Fibroblast of lung (primary cell): Measurements from ENCODE around the gene SIK2. TPM values are rescaled to one million over a fixed set of nuclear protein-coding genes. Genes with fewer than 3 reads are reported as not detected.

ENCODE experiments used
- DNase-seq, 2 donors: peaks; one replicate each; pipeline versions ENCODE4 v3.0.0 to v3.0.0-alpha.2; 2010; ENCODE audit warnings: low read depth in 2 of 2
- H2AFZ ChIP-seq: 2 replicates; pipeline ENCODE4 v1.5.1; 2012; ENCODE audit warnings: low read length, control low read depth, inconsistent platforms
- H3K27ac ChIP-seq: 2 replicates; pipeline ENCODE4 v1.5.1; 2011; ENCODE audit warnings: low read length, control low read depth; ENCODE audit not compliant: insufficient read depth
- H3K27me3 ChIP-seq: 2 replicates; pipeline ENCODE4 v1.5.1; 2011; ENCODE audit warnings: mild to moderate bottlenecking, low read length; ENCODE audit not compliant: control insufficient read depth, insufficient read depth
- H3K36me3 ChIP-seq: 2 replicates; pipeline ENCODE4 v1.5.1; 2011; ENCODE audit warnings: low read length; ENCODE audit not compliant: control insufficient read depth, insufficient read depth
- H3K4me1 ChIP-seq: 2 replicates; pipeline ENCODE4 v1.5.1; 2011; ENCODE audit warnings: low read length; ENCODE audit not compliant: control insufficient read depth, insufficient read depth; ENCODE audit errors: extremely low read depth
- H3K4me2 ChIP-seq: 2 replicates; pipeline ENCODE4 v1.5.1; 2011; ENCODE audit warnings: low read length, control low read depth; ENCODE audit not compliant: insufficient read depth; ENCODE audit errors: extremely low read depth
- H3K4me3 ChIP-seq, 4 experiments: fragments of 200-600 bp in 1 of 4; sonication (generic) in 1 of 4; replicated peaks in 1 of 4; 2 replicates each; pipeline ENCODE4 v1.5.1; 2011 to 2016; ENCODE audit warnings: low read length in 4 of 4, low read depth in 3 of 4, mild to moderate bottlenecking in 3 of 4, control low read depth in 2 of 4, inconsistent platforms in 1 of 4, mixed read lengths in 1 of 4; ENCODE audit not compliant: insufficient read depth in 1 of 4; ENCODE audit errors: control extremely low read depth in 1 of 4
- H3K79me2 ChIP-seq: 2 replicates; pipeline ENCODE4 v1.5.1; 2012; ENCODE audit warnings: mild to moderate bottlenecking, low read length, inconsistent platforms; ENCODE audit not compliant: control insufficient read depth, insufficient read depth
- H3K9ac ChIP-seq: 2 replicates; pipeline ENCODE4 v1.5.1; 2011; ENCODE audit warnings: mild to moderate bottlenecking, low read length, control low read depth; ENCODE audit not compliant: insufficient read depth
- H3K9me3 ChIP-seq: 2 replicates; pipeline ENCODE4 v1.5.1; 2012; ENCODE audit warnings: low read depth, low read length; ENCODE audit not compliant: control insufficient read depth, insufficient read depth
- H4K20me1 ChIP-seq: 2 replicates; pipeline ENCODE4 v1.5.1; 2011; ENCODE audit warnings: low read length; ENCODE audit not compliant: control insufficient read depth, insufficient read depth; ENCODE audit errors: extremely low read depth
- CTCF ChIP-seq, 2 donors: IDR thresholded peaks in 1 of 2; conservative IDR thresholded peaks in 1 of 2; 1 replicate in 1 of 2; 2 replicates in 1 of 2; pipeline ENCODE4 v1.5.1; 2011 to 2012; ENCODE audit warnings: low read length in 2 of 2, control low read depth in 1 of 2, inconsistent platforms in 1 of 2, low read depth in 1 of 2, mild to moderate bottlenecking in 1 of 2
- EZH2 ChIP-seq: IDR thresholded peaks from 2 replicates; pipeline ENCODE4 v1.5.1; 2012; ENCODE audit warnings: low read length, control low read depth, mild to moderate bottlenecking; ENCODE audit errors: missing control alignments
- polyA plus RNA-seq, 2 donors: library from polyadenylated mRNA; depleted of rRNA in 1 of 2; stranded (reverse) in 1 of 2; unstranded in 1 of 2; fragments of >200 nt; gene quantifications; 2 replicates each; pipeline ENCODE4 v1.2.1, GENCODE V29; 2011 to 2012; ENCODE audit warnings: missing spikeins in 1 of 2
- total RNA-seq: library from RNA; depleted of rRNA; stranded (reverse); fragments of >200 nt; gene quantifications from 2 replicates; pipeline ENCODE4 v1.2.1, GENCODE V29; 2014

The SIK2 gene
- total and polyA plus RNA-seq, 2 donors (not counting 1 experiment from before 2014, with no cell fraction given) = 16.3 to 19.3 TPM

GRCh38 chr11:111759778-111760407 is 157.6 kb downstream of the SIK2 start:
- Histone ChIP-seq H3K36me3 (peaks cover 7% of the 10 kb centered on the region), H4K20me1 (no peaks in the 10 kb centered on the region), H2AFZ (no peak overlapping the region), H3K4me2 (no peak overlapping the region), H3K27ac (no peak overlapping the region), H3K4me1 (peaks cover 2% of the 10 kb centered on the region), H3K9ac (no peak overlapping the region), H3K9me3 (no peaks in the 10 kb centered on the region), H3K79me2 (peaks cover 23% of the 10 kb centered on the region), H3K4me3 (no peak overlapping the region), H3K27me3 (no peaks in the 10 kb centered on the region)
- no peak for DNase-seq
- TF ChIP-seq CTCF (conservative IDR thresholded peaks at IDR 0.05 in 1 of 2, IDR thresholded peaks at IDR 0.05 in 1 of 2; ENCODE audit: low read depth in 1 of 2, low read length in 2 of 2) = no peak
- no peak for TF ChIP-seq EZH2

GRCh38 chr11:111761036-111761435 is 158.8 kb downstream of the SIK2 start:
- Histone ChIP-seq H3K36me3 (peaks cover 7% of the 10 kb centered on the region), H3K9ac (no peak overlapping the region), H3K4me3 (no peak overlapping the region), H3K9me3 (no peaks in the 10 kb centered on the region), H3K27me3 (no peaks in the 10 kb centered on the region), H3K4me1 (peaks cover 2% of the 10 kb centered on the region), H3K4me2 (no peak overlapping the region), H3K27ac (no peak overlapping the region), H4K20me1 (no peaks in the 10 kb centered on the region), H3K79me2 (peaks cover 35% of the 10 kb centered on the region), H2AFZ (no peak overlapping the region)
- no peak for TF ChIP-seq EZH2
- no peak for TF ChIP-seq CTCF (conservative IDR thresholded peaks at IDR 0.05 in 1 of 2, IDR thresholded peaks at IDR 0.05 in 1 of 2; ENCODE audit: low read depth in 1 of 2, low read length in 2 of 2)
- peak in 1 of 2 donors; percentile 26 for DNase-seq

- no peaks in the 10 kb centered on the region for H3K9me3 ChIP-seq
- peaks cover 36% of the 10 kb centered on the region for H3K79me2 ChIP-seq
These were observed 160.3 kb downstream of the SIK2 start for GRCh38 chr11:111762526-111762925.

More at GRCh38 chr11:111762526-111762925, 160.3 kb downstream of the SIK2 start:
- TF ChIP-seq EZH2 (no peak), CTCF (conservative IDR thresholded peaks at IDR 0.05 in 1 of 2, IDR thresholded peaks at IDR 0.05 in 1 of 2; ENCODE audit: low read depth in 1 of 2, low read length in 2 of 2) (no peak)
- Histone ChIP-seq H3K27me3 (no peaks in the 10 kb centered on the region), H3K4me3 (no peak overlapping the region), H3K4me2 (no peak overlapping the region), H3K27ac (no peak overlapping the region), H2AFZ (no peak overlapping the region), H3K36me3 (peaks cover 7% of the 10 kb centered on the region), H3K9ac (no peak overlapping the region), H3K4me1 (peaks cover 5% of the 10 kb centered on the region), H4K20me1 (no peaks in the 10 kb centered on the region)
- no peak for DNase-seq
